GM19351 (cell line): ENCODE data around the gene COLGALT1.
"Not testable (repeated sequence)": the region's sequence is repeated elsewhere in the genome, so short reads cannot be mapped to it uniquely, and the experiment has no call there.

ENCODE experiments used
- ATAC-seq: cut with Tn5 transposase; IDR thresholded peaks from one replicate; pipeline ENCODE4 v1.9.1; 2021; ENCODE audit warnings: mild to moderate bottlenecking, moderate library complexity; ENCODE audit not compliant: unreplicated experiment

COLGALT1 gene

DNA sequence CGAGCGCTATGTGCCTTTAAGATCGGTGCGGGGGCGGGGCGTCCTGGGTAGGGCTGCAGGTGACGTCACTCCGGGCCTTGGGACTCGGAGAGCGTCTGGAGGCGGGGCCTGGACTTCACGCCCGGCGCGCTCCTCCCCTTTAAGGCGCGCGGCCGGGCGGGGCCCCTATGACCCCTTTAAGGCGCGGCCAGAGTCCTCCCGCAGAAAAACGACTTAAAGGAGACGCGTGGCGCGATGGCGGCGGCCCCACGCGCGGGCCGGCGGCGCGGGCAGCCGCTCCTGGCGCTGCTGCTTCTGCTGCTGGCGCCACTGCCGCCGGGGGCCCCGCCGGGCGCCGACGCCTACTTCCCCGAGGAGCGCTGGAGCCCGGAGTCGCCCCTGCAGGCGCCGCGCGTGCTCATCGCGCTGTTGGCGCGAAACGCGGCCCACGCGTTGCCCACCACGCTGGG lies at the start of gene COLGALT1:
COLGALT1 (plus strand) TSS at position 170 of the 449 bp plus-strand sequence; CDS start at position 235, 65 bp downstream.
- peak; percentile 84 for ATAC-seq

DNA sequence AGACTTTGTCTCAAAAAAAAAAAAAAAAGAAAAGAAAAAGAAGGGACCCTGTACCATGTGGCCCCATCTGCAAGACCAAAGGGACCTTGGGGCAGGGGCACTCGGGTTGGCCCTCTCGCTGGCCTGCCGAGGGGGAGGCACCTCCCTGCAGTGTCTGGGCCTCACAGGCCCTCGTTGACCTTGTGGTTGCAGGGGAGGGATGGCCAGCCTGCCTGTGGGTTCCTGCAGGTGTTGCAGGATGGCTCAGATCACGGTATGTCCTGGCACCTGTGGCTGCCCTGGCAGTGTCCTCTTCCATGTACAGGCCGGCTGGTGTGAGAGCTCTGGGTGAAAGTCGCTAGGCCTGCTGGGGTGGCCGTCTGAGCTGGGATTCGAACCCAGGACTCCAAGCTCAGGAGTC lies 48.7 kb upstream of the COLGALT1 start:
- no peak for ATAC-seq

DNA sequence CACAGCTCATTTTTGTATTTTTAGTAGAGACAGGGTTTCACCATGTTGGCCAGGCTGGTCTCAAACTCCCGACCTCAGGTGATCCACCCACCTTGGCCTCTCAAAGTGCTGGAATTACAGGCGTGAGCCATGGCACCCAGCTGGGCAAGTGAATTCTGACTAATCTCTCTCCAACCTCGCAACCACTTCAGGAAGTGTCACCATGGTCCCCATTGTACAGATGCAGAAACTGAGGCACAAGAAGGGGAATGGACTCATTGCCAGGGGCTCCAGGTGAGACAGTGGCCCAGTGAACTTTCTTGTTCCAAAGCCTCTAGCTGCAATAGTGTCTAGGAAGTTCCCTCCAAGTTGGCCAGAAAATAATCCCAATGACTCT lies 46.9 kb upstream of the COLGALT1 start:
- not testable (repeated sequence) for ATAC-seq

DNA sequence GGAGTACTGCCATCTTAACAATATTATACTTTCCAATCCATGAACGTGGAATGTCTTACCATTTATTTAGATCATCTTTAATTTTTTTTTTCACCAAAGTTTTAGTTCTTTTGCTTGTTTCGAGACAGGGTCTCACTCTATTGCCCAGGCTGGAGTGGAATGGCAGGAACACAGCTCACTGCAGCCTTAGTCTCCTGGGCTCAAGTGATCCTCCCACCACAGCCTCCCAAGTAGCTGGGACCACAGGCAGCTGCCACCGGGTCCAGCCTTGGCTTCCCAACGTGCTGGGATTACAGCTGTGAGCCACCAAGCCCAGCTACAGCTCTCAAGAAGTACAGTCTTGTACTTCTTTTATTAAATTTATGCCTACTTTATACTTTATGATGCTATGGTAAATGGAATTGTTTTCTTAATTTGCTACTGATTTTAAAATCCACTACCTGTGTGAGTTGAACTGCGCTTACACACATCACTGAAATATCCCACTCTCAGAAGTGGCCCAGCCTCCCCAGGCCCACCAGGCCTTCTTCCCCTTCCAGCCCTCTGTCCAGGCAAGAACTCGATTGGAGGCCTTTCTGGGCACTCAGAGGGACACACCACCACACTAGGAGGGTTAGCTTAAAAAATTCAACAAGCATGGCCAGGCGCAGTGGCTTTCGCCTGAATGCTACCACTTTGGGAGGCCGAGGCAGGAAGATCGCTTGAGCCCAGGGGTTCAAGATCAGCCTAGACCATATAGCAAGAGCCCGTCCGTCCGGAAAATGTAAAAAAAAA lies 45.0 kb upstream of the COLGALT1 start:
- ATAC-seq: no peak

DNA sequence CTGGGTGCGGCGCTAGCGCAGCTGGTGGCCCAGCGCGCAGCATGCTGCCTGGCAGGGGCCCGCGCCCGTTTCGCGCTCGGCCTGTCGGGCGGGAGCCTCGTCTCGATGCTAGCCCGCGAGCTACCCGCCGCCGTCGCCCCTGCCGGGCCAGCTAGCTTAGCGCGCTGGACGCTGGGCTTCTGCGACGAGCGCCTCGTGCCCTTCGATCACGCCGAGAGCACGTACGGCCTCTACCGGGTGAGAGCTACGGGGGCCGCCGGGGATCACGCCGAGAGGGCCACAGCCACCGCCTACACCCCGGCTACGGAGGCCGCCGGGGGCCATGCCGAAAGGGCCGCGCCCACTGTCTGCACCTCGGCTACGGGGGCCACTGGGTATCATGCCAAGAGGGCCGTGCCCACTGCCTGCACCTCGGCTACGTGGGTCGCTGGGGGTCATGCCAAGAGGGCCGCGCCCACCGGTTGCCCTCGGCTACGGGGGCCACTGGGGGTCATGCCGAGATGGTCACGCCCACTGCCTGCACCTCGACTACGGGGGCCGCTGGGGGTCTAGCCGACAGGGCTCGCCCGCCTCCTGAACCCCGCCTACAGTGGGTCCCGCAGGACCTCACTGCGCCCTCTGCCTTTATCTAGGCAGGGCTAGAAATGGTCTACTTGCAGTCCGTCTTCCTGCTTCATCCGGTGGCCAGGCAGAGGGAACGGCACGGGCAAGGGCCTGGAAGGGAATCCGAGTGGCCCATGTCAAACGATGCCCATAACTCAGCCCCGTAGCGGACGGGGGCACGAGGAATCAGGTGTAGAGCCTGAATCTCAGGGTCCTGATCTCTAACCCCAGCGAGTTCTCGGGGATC lies 43.5 kb upstream of the COLGALT1 start:
- peak; percentile 51 for ATAC-seq

DNA sequence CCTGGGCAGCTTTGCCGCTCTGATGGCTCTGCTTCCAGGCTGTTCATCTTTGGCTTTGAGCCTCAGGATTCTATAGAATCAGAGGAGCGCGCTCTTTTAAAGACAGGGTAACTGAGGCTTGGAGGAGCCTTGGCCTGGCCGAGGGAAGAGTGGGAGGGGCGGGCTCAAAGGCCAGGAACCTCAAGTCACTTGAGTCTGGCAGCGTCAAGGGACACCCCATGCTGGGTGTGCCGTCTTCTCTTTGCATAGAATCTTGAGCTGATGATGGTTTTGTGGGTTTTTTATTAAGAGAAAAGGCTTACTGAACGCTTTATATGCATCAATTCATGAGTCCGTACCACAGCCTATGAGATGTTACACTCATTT lies 42.9 kb upstream of the COLGALT1 start:
- no peak for ATAC-seq

DNA sequence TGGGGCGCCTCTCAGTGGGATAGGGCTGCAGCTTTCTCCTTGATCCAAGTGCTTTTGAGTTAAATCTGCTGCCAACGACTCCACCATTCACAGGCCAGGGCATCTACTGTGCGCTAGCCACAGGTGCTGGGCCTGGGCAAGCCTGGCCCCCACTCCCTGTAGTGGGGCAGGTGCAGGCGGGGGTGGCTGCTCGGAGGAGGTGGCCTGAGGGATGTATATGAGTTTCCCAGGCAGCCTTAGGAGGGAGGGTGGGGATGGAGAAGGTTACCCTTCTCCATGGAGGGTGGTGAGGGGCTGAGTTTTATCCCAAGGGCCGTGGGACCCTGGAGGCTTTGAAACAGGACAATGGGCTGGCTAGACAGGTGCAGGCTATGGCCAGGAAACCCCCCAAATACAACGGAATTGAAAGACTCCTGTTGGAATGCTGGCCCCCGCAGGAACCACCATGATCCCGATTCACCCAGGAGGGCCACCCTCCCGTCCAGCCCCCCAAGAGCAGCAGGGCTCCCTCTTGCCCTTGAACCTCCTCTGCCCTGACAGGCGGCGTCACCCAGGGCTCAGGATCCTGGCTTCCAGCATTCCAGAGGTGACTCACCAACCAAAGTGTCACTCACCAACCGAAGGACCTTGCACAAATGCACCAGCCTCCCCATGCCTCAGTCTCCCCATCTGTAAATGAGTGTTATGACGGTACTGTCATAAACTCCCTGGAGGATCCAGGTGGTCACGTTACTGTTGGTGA lies 39.9 kb upstream of the COLGALT1 start:
- ATAC-seq: no peak

DNA sequence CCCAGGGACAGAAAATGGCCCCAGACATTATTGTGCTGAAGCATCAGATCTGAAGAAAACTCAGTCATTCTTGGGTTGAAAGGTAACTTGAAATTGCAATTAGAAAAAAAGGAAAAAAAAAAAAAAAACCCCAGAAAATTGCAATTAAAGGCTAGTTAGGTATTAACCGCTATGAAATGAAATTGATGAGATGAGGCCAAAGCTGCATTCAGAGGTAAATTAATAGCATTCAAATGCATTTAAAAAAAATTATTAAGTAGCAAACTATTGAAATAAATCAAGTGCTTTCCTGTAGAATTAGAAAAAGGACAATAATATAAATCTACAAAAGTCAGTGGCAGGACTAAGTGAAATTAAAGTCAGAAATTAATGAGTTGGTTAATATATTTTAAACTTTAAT lies 37.6 kb upstream of the COLGALT1 start:
- no peak for ATAC-seq

DNA sequence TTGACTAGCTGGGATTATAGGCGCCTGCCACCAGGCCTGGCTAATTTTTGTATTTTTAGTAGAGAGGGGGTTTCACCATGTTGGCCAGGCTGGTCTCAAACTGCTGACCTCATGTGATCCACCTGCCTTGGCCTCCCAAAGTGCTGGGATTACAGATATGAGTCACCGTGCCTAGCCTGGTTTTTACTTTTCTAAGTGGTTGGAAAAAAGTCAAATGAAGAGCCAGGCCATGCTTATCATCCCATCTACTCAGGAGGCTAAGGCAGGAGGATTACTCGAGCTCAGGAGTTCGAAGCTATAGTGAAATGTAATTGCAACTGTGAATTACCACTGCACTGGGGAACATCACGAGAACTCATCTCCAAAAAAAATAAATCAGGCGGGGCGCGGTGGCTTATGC lies 36.8 kb upstream of the COLGALT1 start:
- ATAC-seq: not testable (repeated sequence)

DNA sequence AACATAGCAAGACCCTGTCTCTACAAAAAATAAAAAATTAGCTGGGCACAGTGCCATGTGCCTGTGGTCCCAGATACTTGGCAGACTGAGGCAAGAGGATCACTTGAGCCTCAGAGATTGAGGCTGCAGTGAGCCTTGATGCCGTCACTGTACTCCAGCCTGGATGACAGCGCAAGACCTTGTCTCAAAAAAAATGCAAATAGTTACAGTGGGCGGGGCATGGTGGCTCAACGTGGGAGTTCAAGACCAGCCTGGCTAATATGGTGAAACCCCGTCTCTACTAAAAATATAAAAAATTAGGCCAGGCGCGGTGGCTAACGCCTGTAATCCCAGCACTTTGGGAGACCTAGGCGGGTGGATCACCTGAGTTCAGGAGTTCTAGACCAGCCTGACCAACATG lies 35.5 kb upstream of the COLGALT1 start:
- ATAC-seq: no peak

DNA sequence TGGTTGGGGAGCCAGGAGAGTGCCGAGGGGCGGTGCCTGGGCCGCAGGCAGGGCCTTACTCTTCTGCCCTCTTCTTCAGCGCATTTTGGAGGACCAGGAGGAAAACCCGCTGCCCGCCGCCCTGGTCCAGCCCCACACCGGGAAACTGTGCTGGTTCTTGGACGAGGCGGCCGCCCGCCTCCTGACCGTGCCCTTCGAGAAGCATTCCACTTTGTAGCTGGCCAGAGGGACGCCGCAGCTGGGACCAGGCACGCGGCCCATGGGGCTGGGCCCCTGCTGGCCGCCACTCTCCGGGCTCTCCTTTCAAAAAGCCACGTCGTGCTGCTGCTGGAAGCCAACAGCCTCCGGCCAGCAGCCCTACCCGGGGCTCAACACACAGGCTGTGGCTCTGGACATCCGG lies 34.6 kb upstream of the COLGALT1 start:
- ATAC-seq: no peak

DNA sequence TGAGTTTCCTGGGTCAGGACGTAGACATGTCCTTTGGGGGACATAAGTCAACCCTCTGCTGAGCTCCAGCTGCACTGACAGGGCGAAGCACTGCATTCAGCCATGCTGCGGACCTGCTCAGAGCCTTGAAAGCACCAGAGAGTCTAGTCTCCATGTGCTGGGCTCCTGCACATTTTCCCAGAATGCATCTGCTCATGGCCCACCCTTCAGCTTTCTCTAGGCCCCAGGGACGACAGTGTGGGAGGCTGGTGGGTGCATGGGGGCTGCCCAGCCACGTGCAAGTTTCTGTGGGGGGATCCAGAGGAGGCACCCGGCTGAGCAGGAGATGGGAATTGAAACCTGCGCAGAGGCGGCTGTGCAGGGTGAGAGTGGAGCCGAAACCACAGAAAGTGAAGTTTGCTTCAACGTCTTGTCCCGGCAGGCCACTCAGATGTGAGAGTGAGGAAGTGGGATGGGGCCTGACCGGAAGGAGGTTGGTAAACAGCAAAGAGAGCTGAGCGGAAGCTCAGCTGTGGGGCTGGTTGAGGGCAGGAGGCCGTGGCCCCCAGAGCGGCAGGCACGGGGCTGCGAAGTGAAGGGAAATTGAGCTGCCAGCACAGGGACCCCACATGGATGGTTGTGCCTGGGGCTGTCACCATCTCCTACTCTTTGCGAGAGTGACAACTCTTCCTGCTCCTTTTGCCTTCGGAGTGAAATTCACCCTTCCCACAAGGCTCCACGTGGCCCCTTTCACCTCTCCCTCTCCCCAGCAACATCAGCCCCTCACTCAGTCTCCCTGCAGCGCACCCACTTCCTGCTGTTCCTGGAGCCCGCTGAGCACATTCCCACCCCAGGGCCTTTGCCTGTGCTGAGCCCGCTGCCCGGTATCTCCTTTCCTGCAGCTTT lies 32.2 kb upstream of the COLGALT1 start:
- peak; percentile 75 for ATAC-seq

DNA sequence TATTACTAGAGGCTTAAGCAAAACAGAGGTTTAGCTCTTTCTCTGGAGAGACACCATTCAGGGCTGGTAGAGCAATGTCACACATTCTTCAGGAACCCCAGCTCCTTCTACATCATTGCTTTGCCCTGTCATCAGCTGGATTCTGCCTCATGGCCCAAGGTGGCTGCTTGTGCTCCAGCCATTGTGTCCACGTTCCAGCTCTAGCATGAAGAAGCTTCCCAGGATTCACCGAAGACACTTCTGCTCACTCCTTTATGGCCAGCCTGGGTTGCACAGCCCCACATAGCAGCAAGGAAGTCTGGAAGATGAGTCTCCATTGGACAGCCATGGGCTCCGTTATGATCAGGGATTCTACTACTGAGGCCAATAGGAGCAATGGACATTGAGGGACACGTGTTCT lies 30.8 kb upstream of the COLGALT1 start:
- ATAC-seq: no peak

DNA sequence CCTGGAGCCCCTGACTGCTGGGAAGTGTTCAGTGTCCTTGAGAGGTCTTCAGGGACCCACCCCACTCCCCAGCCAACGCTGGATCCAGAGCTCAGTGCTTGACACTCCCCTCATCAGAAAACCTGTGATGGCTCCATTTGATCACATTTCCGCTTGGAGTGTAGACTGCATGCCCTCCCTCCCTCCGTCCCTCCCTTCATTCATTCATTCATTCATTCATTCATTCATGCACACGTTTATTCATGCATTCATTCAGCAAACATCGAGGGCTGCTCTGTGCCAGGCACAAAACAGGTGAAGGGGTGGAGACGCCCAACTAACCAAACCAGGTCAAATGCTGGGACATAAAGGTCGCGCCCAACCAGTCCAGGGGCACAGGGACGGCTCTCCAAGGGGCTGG lies 30.3 kb upstream of the COLGALT1 start:
- no peak for ATAC-seq

DNA sequence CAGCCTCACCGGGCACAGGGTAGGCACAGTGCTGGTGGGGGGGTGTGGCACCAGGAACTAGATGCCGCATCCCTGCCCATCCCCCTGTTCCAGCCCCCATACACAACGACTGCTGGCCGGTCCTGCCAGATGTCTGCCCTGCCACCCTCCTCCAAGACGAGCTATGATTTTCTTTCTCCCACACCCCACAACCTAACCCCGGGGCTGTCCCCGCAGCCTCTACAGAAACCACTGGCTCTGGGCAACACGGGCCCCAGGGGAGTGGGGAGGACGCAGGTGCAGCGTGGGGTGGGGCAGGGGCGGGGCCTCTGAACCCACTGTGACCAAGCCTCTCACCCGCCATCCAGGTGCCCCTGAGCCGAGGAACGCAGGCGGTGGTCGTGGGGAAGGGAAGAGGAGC lies 28.5 kb upstream of the COLGALT1 start:
- ATAC-seq: no peak

DNA sequence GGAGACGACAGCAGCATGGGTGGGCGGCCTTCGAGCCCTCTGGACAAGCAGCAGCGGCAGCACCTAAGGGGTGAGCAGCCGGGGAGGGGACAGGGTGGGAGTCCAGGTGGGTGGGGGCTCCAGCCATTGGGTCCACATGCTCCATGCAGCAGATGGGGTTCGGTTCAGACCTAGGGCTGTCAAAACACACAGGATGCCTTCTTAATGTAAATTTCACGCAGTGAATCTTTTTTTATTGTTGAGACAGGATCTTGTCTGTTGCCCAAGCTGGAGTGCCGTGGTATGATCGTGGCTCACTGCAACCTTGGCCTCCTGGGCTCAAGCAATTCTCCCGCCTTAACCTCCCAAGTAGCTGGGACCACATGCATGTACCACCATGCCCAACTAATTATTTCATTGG lies 28.1 kb upstream of the COLGALT1 start:
- ATAC-seq: no peak

DNA sequence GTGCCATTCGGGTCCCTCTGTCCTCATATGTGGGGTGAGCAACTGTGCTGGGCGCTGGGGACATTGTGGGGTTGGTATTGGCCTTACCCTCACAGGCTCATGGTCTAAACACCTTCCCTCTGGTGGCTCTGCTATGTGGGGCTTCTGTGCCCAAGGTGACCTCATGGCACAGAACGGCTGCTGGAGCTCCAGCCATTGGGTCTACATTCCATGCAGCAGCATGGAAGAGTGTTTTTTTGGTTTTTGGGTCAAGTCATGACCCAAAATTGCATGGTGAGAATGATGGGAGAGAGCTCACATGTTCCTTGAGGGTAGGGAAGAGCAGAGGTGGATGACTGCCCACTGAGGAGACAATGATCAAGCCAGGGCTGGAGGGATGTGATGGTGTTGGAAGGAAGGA lies 26.8 kb upstream of the COLGALT1 start:
- no peak for ATAC-seq

DNA sequence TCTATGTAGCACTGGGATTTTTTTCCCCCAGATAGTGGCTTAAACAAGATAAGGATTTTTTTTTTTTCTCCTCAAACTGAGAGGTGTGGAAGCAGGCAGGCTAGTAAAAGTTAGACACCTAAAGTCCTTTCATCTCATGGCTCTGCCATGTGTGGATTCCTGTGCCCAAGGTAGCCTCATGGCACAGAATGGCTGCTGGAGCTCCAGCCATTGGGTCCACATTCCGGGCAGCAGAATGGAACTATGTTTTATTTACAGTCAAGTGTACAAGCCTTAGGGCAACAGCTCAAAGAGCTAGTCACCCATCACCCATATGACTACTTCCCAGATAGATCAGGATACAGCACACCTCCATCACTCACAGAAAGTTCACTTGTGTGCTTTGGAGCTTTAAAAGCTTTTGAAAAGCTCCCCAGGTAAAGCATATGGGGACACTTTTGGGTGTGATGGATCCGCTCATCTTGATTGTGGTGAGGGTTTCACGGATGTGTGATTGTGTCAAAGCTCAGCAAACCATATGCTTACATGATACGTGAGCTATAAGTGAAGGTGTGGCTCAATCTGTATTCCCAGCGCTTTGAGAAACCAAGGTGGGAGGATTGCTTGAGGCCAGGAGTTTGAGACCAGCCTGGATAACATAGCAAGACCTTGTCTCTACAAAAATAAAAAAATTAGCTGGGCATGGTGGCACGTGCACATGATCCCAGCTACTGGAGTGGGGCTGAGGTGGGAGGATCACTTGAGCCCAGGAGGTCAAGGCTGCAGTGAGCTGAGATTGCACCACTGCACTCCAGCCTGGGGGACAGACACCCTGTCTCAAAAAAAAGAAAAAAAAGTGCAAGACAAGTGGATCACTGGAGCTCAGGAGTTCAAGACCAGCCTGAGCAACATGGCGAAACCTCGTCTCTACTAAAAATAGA lies 25.9 kb upstream of the COLGALT1 start:
- no peak for ATAC-seq

DNA sequence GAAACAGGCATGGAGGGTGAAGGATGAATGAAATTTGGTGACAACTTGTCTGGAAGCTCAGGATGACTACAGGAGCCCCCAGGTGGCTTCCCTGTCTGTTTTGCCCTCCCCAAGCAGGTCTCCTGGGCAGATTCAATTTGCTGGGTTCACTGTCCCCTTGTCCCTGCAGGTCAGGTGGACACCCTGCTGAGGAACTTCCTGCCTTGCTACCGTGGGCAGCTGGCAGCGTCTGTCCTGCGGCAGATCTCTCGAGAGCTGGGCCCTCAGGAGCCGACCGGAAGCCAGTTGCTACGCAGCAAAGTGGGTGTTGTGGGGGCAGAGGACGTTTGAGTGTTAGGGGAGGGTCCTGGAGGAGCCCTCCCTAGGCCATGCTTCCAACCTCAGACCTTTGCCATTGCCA lies 24.9 kb upstream of the COLGALT1 start:
- ATAC-seq: no peak
